Upper lobe of right lung (tissue), 1 donor: ENCODE results near the gene DHRS7B. TPM values are rescaled to one million over a fixed set of nuclear protein-coding genes. Genes with fewer than 3 reads are reported as not detected.

Source experiments
- ATAC-seq: fragments of 200-7000 bp; cut with Tn5 transposase; one replicate; pipeline ENCODE4 v1.9.1; 2020; ENCODE audit warnings: mild to moderate bottlenecking, moderate library complexity
- DNase-seq: peaks from one replicate; pipeline ENCODE4 v3.0.0-alpha.2; 2020
- H3K27ac ChIP-seq: fragments of 200-600 bp; one replicate; pipeline ENCODE4 v1.8.0; 2022
- H3K27me3 ChIP-seq: fragments of 200-600 bp; one replicate; pipeline ENCODE4 v1.8.0; 2022; ENCODE audit warnings: mild to moderate bottlenecking
- H3K36me3 ChIP-seq: fragments of 200-600 bp; one replicate; pipeline ENCODE4 v1.8.0; 2022
- H3K4me1 ChIP-seq: fragments of 200-600 bp; one replicate; pipeline ENCODE4 v1.8.0; 2022
- H3K4me3 ChIP-seq: fragments of 200-600 bp; one replicate; pipeline ENCODE4 v1.8.0; 2022; ENCODE audit warnings: mild to moderate bottlenecking
- H3K9me3 ChIP-seq: fragments of 200-600 bp; one replicate; pipeline ENCODE4 v1.8.0; 2022
- CTCF ChIP-seq: fragments of 200-600 bp; IDR thresholded peaks from one replicate; pipeline ENCODE4 v1.8.0; 2022; ENCODE audit warnings: antibody characterized with exemption
- intact Hi-C: fragments of 100-400 bp; cut with DNase I; formaldehyde crosslinking; loops from one replicate; pipeline ENCODE4 v1.11.0; 2022
- total RNA-seq: library from RNA; stranded (reverse); fragmentation: NEBNext Ultra II Directional; extraction: Animal tissue kit (Norgen Biotek cat#: 25700); gene quantifications from one replicate; pipeline ENCODE4 v1.2.1, GENCODE V29; 2021
- donor health status: DM: no; HTN: yes; CAD: no; lungs with severe emphysema.

Gene DHRS7B
- total RNA-seq, 1 donor from 2014 or later: 24.7 TPM

GRCh38 chr17:21235921-21236320, 109.2 kb downstream of the DHRS7B start:
- no peak for TF ChIP-seq CTCF
- intact Hi-C loops: no loop called here
- no peaks in the 10 kb centered on the region for H3K4me1 ChIP-seq

DNA sequence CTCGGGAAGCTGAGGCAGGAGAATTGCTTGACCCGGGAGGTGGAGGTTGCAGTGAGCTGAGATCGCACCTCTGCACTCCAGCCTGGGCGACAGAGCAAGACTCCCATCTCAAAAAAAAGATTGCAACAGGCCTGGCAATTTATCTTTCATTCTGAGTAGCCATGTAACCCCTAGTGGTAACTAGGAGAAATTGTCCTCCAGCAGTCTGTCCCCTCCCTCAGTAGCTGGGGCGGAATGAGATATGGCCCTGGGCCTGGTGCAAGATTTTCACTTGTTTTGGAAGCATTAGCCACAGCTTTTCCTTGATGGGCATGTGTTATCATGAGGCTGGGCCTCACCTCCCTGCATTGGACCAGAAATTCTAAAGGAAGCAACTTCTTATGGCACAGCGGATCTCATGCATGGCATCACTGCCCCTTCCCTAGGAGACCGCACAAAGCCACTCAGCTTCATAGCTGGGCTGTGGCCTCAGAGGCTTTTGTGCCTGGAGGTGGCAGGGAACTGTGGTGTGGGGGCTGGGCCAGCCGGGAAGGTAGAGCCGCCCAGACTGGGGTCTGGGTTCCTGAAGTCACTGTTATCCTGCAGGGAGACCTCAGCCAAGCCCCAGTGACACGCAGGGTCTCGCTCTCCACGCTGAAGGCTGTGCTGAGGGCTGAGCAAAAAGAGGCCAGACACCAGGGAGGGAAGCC, 113.1 kb downstream of the DHRS7B start:
- Histone ChIP-seq H3K4me3 (no peak overlapping the region), H3K4me1 (no peaks in the 10 kb centered on the region), H3K9me3 (no peaks in the 10 kb centered on the region), H3K27me3 (no peaks in the 10 kb centered on the region), H3K27ac (no peak overlapping the region), H3K36me3 (peaks cover 6% of the 10 kb centered on the region)
- peak; percentile 49 for TF ChIP-seq CTCF
- ATAC-seq (peak; percentile 50), DNase-seq (no peak)
- intact Hi-C loops: no loop called here

More at GRCh38 chr17:21235921-21236320, 109.2 kb downstream of the DHRS7B start:
- DNase-seq (no peak), ATAC-seq (no peak)
- Histone ChIP-seq H3K9me3 (no peaks in the 10 kb centered on the region), H3K27ac (no peak overlapping the region), H3K36me3 (no peaks in the 10 kb centered on the region), H3K27me3 (no peaks in the 10 kb centered on the region), H3K4me3 (no peak overlapping the region)

DNA sequence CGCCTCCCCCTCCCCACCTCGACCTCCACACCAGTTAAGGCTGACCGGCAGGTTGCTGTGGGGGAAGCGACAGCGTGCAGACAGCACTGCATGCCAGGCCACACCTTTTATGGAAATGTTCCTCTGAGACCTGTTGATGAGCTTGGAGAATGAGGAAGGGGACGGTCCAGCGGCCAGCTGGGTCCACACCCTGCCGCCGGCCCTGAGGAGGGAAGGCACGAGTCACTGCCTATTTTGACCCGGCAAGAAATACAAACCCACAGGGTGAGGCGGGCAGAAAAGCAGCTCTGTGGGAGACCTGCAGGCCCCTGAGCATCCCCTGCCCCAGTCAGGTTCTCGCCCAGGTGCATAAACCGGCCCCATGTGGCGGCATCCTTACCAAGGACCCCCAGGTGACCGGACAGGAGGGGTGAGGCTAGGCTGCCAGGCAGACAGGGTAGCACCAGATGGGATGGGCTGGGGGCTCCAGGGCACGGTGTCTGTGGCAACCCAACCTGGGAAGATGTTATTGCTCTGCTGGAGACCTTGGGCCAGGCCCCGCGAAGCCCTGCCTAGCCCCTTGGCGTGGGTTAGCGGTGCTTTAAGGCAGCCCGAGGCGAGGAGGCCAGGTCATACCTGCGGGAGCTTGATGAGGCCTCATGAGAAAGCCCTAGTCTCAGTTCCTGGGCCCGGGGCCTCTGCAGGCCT, 113.7 kb downstream of the DHRS7B start:
- DNase-seq (no peak), ATAC-seq (no peak)
- no peaks in the 10 kb centered on the region for H3K9me3 ChIP-seq
- no peaks in the 10 kb centered on the region for H3K4me1 ChIP-seq
- H3K27ac ChIP-seq: no peak overlapping the region
- intact Hi-C loops: no loop called here
- H3K4me3 ChIP-seq: no peak overlapping the region
- no peaks in the 10 kb centered on the region for H3K27me3 ChIP-seq
- TF ChIP-seq CTCF: no peak
- peaks cover 6% of the 10 kb centered on the region for H3K36me3 ChIP-seq

Other genes starting within 250 kb of the DHRS7B start
- gene USP22, start 84.0 kb upstream of the DHRS7B start, total RNA-seq: 160 TPM
- 24.2 TPM for gene TMEM11, start 87.2 kb downstream of the DHRS7B start, total RNA-seq
- 19.5 TPM for gene NATD1, start 126.4 kb downstream of the DHRS7B start, total RNA-seq
- 68.3 TPM for gene MAP2K3, start 157.7 kb downstream of the DHRS7B start, total RNA-seq
- 2.5 TPM for gene KCNJ12, start 249.4 kb downstream of the DHRS7B start, total RNA-seq